IPS-15b (cell line): ENCODE results near the gene PAOX.
"Not testable (repeated sequence)": the region's sequence is repeated elsewhere in the genome, so short reads cannot be mapped to it uniquely, and the experiment has no call there.

ENCODE experiments used
- H3K27me3 ChIP-seq: one replicate; pipeline ENCODE4 v1.6.1; 2013; ENCODE audit warnings: low read length; ENCODE audit not compliant: control insufficient read depth, insufficient read depth
- H3K36me3 ChIP-seq: one replicate; pipeline ENCODE4 v1.6.1; 2013; ENCODE audit warnings: low read length; ENCODE audit not compliant: control insufficient read depth, insufficient read depth
- H3K4me1 ChIP-seq: one replicate; pipeline ENCODE4 v1.6.1; 2013; ENCODE audit warnings: mild to moderate bottlenecking, low read length; ENCODE audit not compliant: control insufficient read depth, insufficient read depth
- H3K4me3 ChIP-seq: one replicate; pipeline ENCODE4 v1.5.1; 2013; ENCODE audit warnings: low read depth, low read length
- H3K9ac ChIP-seq: one replicate; pipeline ENCODE4 v1.6.1; 2013; ENCODE audit warnings: low read depth, mild to moderate bottlenecking, low read length
- H3K9me3 ChIP-seq: one replicate; pipeline ENCODE4 v1.6.1; 2013; ENCODE audit warnings: mild to moderate bottlenecking, low read length; ENCODE audit not compliant: control insufficient read depth, insufficient read depth

The PAOX gene

GRCh38 chr10:133370030-133370786 is 8.9 kb upstream of the PAOX start:
- no peaks in the 10 kb centered on the region for H3K9me3 ChIP-seq
- no peaks in the 10 kb centered on the region for H3K4me1 ChIP-seq
- no peak overlapping the region for H3K9ac ChIP-seq
- peaks cover 13% of the 10 kb centered on the region for H3K27me3 ChIP-seq
- no peak overlapping the region for H3K4me3 ChIP-seq
- H3K36me3 ChIP-seq: peaks cover 39% of the 10 kb centered on the region

- no peak overlapping the region for H3K9ac ChIP-seq
- peak overlapping the region; percentile 18 for H3K4me3 ChIP-seq
- no peaks in the 10 kb centered on the region for H3K9me3 ChIP-seq
- H3K4me1 ChIP-seq: no peaks in the 10 kb centered on the region
- peaks cover 36% of the 10 kb centered on the region for H3K27me3 ChIP-seq
- H3K36me3 ChIP-seq: peaks cover 22% of the 10 kb centered on the region
Observed at GRCh38 chr10:133372507-133372906, 6.6 kb upstream of the PAOX start.

- Histone ChIP-seq H3K4me3 (peak within 1 kb of the TSS; percentile 74), H3K27me3 (peaks cover 45% of the 10 kb centered on the region), H3K36me3 (peaks cover 22% of the 10 kb centered on the region), H3K9ac (no peak within 1 kb of the TSS), H3K9me3 (no peaks in the 10 kb centered on the region), H3K4me1 (no peaks in the 10 kb centered on the region)
Observed at GRCh38 chr10:133373174-133374090, 5.6 kb upstream of the PAOX start, which contains the start of gene ECHS1. TSS of gene ECHS1 (minus strand) at chr10:133373354. CDS start at chr10:133373333, 21 bp downstream.

GRCh38 chr10:133375357-133376115 is 3.5 kb upstream of the PAOX start:
- H3K9me3 ChIP-seq: no peaks in the 10 kb centered on the region

GRCh38 chr10:133376183-133376582 is 2.9 kb upstream of the PAOX start:
- not testable (repeated sequence) for H3K4me3 ChIP-seq, H3K4me1 ChIP-seq
- peaks cover 62% of the 10 kb centered on the region for H3K27me3 ChIP-seq

More at GRCh38 chr10:133375357-133376115, 3.5 kb upstream of the PAOX start:
- H3K9ac ChIP-seq: no peak overlapping the region
- H3K4me1 ChIP-seq: no peaks in the 10 kb centered on the region
- H3K4me3 ChIP-seq: no peak overlapping the region
- peaks cover 57% of the 10 kb centered on the region for H3K27me3 ChIP-seq
- peaks cover 7% of the 10 kb centered on the region for H3K36me3 ChIP-seq

GRCh38 chr10:133377025-133377817 is 1.8 kb upstream of the PAOX start:
- H3K27me3 ChIP-seq: peaks cover 62% of the 10 kb centered on the region
- no peaks in the 10 kb centered on the region for H3K36me3 ChIP-seq
- H3K4me1 ChIP-seq: no peaks in the 10 kb centered on the region
- no peak overlapping the region for H3K9ac ChIP-seq
- H3K9me3 ChIP-seq: no peaks in the 10 kb centered on the region
- peak overlapping the region; percentile 80 for H3K4me3 ChIP-seq

More at GRCh38 chr10:133376183-133376582, 2.9 kb upstream of the PAOX start:
- H3K9ac ChIP-seq, H3K36me3 ChIP-seq, H3K9me3 ChIP-seq: not testable (repeated sequence)

GRCh38 chr10:133377818-133378250 is 1.2 kb upstream of the PAOX start:
- Histone ChIP-seq H3K4me3 (peak overlapping the region; percentile 80), H3K9ac (no peak overlapping the region), H3K9me3 (no peaks in the 10 kb centered on the region), H3K27me3 (peaks cover 62% of the 10 kb centered on the region), H3K36me3 (no peaks in the 10 kb centered on the region), H3K4me1 (no peaks in the 10 kb centered on the region)

GRCh38 chr10:133378251-133379096 is 588 bp upstream of the PAOX start:
- H3K36me3 ChIP-seq: no peaks in the 10 kb centered on the region
- H3K27me3 ChIP-seq: peaks cover 62% of the 10 kb centered on the region
- no peaks in the 10 kb centered on the region for H3K9me3 ChIP-seq
- peak overlapping the region; percentile 80 for H3K4me3 ChIP-seq
- no peaks in the 10 kb centered on the region for H3K4me1 ChIP-seq
- no peak overlapping the region for H3K9ac ChIP-seq

GRCh38 chr10:133379801-133380666 is 972 bp downstream of the PAOX start:
- Histone ChIP-seq H3K4me1 (no peaks in the 10 kb centered on the region), H3K9ac (no peak overlapping the region), H3K27me3 (peaks cover 50% of the 10 kb centered on the region), H3K9me3 (no peaks in the 10 kb centered on the region), H3K36me3 (no peaks in the 10 kb centered on the region), H3K4me3 (peak overlapping the region; percentile 48)
